ENCODE data around the gene VRK1. TPM values are rescaled to one million over a fixed set of nuclear protein-coding genes. Genes with fewer than 3 reads are reported as not detected.
"Not testable (repeated sequence)": the region's sequence is repeated elsewhere in the genome, so short reads cannot be mapped to it uniquely, and the experiment has no call there.

VRK1 gene
- total RNA-seq, 2 experiments from 2014 or later: 63.1 to 83.3 TPM

DNA sequence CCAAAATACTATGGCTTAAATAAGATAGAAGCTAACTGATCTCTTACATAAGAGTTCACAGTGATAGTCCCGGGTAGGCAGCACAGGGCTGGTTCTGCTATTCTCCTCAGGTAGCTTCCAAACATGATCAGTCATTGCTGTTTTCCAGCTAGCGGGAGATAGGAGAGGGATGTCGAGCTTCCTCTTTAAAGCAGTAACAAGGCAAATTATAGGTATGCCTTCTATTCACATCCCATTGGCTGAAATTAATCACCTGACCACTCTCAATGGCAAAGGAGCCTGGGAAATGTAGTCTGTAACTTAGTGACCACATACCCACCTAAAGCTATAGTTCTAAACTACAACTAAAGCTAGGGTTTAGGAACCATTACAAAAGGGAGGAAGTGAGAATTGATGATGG, 34.5 kb upstream of the VRK1 start:
- Mint-ChIP-seq H3K27me3 (peaks cover 9% of the 10 kb centered on the region), H3K4me3 (peak overlapping the region; percentile 43), H3K9me3 (ENCODE audit: low read depth) (no peaks in the 10 kb centered on the region), H3K36me3 (ENCODE audit: low read depth) (no peaks in the 10 kb centered on the region), H3K27ac (no peak overlapping the region), H3K4me1 (peaks cover 3% of the 10 kb centered on the region)
- ChIA-PET CTCF (interaction anchor here (0.9 to 1.2 kb wide), 4 partner anchors 21 to 196 kb away, joined by 3 read pairs; no protein-coding TSS in a partner anchor), POLR2A (interaction anchor here (0.9 kb wide), 1 partner anchor 17 kb away, joined by 3 read pairs; no protein-coding TSS in a partner anchor)
- intact Hi-C loops (cut with DNase I, micrococcal nuclease): loop anchor here (1.0 kb wide), 1 partner anchor 35 kb away; the partner anchor contains the start of gene VRK1 (in 2 of the 2)
- DNase-seq (peak; percentile 13), ATAC-seq (peak; percentile 96)

DNA sequence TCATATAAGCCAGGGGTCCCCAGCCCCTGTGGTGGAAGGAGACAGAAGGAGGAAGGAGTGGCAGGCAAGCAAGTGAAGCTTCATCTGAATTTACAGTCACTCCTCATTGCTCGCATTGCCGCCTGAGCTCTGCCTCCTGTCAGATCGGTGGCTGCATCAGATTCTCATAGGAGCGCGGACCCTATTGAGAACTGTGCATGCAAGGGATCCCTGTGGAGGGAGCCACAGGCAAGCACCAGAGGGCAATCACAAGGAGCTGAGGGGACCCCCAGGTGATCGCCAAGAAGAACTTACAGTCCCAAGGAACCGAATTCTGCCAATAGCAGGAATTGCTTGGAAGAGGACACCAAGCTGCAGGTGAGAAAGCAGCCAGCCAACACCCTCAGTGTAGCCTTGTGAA, 33.2 kb upstream of the VRK1 start:
- DNase-seq: no peak
- CTCF ChIA-PET: interaction anchor here (1.2 kb wide), 1 partner anchor 198 kb away, joined by 3 read pairs; no protein-coding TSS in a partner anchor

DNA sequence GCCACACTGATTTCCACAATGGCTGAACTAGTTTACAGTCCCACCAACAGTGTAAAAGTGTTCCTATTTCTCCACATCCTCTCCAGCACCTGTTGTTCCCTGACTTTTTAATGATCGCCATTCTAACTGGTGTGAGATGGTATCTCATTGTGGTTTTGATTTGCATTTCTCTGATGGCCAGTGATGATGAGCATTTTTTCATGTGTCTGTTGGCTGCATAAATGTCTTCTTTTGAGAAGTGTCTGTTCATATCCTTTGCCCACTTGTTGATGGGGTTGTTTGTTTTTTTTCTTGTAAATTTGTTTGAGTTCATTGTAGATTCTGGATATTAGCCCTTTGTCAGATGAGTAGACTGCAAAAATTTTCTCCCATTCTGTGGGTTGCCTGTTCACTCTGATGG, 32.0 kb upstream of the VRK1 start:
- DNase-seq; CTCF ChIA-PET; intact Hi-C loops (cut with DNase I, micrococcal nuclease); H3K4me1 Mint-ChIP-seq; POLR2A ChIA-PET; H3K36me3 Mint-ChIP-seq (ENCODE audit: low read depth); H3K9me3 Mint-ChIP-seq (ENCODE audit: low read depth); H3K27ac Mint-ChIP-seq; H3K4me3 Mint-ChIP-seq; ATAC-seq: not testable (repeated sequence)
- H3K27me3 Mint-ChIP-seq: peaks cover 16% of the 10 kb centered on the region

More for the DNA sequence above, 33.2 kb upstream of the VRK1 start:
- POLR2A ChIA-PET: no interaction called here
- no peaks in the 10 kb centered on the region for H3K9me3 Mint-ChIP-seq (ENCODE audit: low read depth)
- no peak overlapping the region for H3K27ac Mint-ChIP-seq
- peaks cover 12% of the 10 kb centered on the region for H3K27me3 Mint-ChIP-seq
- ATAC-seq: no peak
- intact Hi-C loops (cut with DNase I, micrococcal nuclease): no loop called here
- H3K4me3 Mint-ChIP-seq: no peak overlapping the region
- H3K36me3 Mint-ChIP-seq (ENCODE audit: low read depth): no peaks in the 10 kb centered on the region
- peaks cover 3% of the 10 kb centered on the region for H3K4me1 Mint-ChIP-seq

DNA sequence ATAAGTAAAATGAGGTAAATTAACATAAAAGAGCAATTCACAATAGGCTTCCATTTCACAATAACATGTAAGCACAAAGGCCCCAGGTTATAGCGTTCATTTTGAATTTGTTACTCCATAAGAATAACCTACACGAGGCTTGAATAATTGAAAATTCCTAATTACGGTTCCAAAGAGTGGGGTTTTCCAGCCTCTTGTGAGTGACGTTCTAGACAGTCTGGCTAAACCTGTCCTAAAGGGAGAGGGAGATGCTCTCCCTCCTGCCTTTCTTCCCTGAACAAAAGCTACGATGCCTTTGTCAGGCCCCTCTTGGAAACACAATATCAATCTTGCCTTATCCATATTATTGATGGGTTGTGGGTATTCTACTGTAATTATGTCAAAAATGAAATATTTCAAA, 24.3 kb upstream of the VRK1 start:
- H3K4me1 Mint-ChIP-seq: no peaks in the 10 kb centered on the region
- H3K36me3 Mint-ChIP-seq (ENCODE audit: low read depth): no peaks in the 10 kb centered on the region
- no peak overlapping the region for H3K27ac Mint-ChIP-seq
- no peaks in the 10 kb centered on the region for H3K9me3 Mint-ChIP-seq (ENCODE audit: low read depth)
- peaks cover 22% of the 10 kb centered on the region for H3K27me3 Mint-ChIP-seq
- ChIA-PET POLR2A (no interaction called here), CTCF (interaction anchor here (0.9 to 1.1 kb wide), 2 partner anchors 28 to 34 kb away, joined by 4 read pairs; no protein-coding TSS in a partner anchor)
- DNase-seq: no peak
- ATAC-seq: no peak
- H3K4me3 Mint-ChIP-seq: no peak overlapping the region
- intact Hi-C loops (cut with DNase I, micrococcal nuclease): no loop called here

DNA sequence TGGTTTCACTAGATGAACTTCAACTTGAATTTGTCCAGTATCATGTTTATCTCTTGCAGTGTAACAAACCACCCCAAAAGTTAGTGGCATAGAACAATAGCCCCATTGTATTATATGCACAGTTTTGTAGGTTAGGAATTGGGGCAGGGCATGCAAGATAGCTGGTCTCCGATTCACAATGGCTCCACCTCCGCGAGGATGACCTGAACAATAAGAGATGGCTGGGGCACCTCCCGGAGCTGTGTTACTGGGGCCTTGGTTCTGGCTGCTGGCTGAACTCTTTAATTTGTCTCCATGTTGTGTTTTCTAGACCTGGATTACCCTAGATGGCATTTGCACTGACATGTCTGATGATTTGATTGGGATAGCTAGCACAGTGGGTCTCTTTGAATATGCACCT, 20.4 kb upstream of the VRK1 start:
- Mint-ChIP-seq H3K4me1 (no peaks in the 10 kb centered on the region), H3K27me3 (peaks cover 8% of the 10 kb centered on the region), H3K27ac (no peak overlapping the region), H3K36me3 (ENCODE audit: low read depth) (no peaks in the 10 kb centered on the region), H3K9me3 (ENCODE audit: low read depth) (no peaks in the 10 kb centered on the region), H3K4me3 (no peak overlapping the region)
- ATAC-seq: no peak
- ChIA-PET POLR2A (no interaction called here), CTCF (interaction anchor here (0.5 kb wide), 1 partner anchor 1570 kb away, joined by 3 read pairs; no protein-coding TSS in a partner anchor)
- intact Hi-C loops (cut with DNase I, micrococcal nuclease): no loop called here
- DNase-seq: no peak

DNA sequence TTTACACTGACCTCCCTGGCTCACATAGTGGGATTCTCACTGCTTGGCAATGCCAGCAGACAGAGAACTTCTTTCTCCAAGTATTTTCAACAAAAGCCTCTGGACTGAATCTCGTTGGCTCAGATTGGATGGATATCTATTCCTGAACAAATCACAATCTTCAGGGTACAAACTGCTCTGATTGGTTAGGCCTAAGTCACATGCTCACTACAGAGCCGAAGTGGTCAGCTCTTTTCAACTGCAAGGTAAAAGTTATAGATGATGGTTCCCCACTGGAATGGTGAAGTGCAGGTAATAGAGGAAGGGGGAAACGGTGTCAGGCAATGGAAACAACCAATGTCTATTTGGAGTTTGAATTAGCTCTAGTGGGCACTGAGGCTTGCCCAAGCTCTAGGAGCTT, 16.7 kb upstream of the VRK1 start:
- no peak for DNase-seq
- peaks cover 11% of the 10 kb centered on the region for H3K27me3 Mint-ChIP-seq
- ChIA-PET CTCF (no interaction called here), POLR2A (no interaction called here)
- no peaks in the 10 kb centered on the region for H3K4me1 Mint-ChIP-seq
- intact Hi-C loops (cut with DNase I, micrococcal nuclease): no loop called here
- H3K9me3 Mint-ChIP-seq (ENCODE audit: low read depth): no peaks in the 10 kb centered on the region
- no peak overlapping the region for H3K4me3 Mint-ChIP-seq
- no peaks in the 10 kb centered on the region for H3K36me3 Mint-ChIP-seq (ENCODE audit: low read depth)
- ATAC-seq: no peak
- H3K27ac Mint-ChIP-seq: no peak overlapping the region

DNA sequence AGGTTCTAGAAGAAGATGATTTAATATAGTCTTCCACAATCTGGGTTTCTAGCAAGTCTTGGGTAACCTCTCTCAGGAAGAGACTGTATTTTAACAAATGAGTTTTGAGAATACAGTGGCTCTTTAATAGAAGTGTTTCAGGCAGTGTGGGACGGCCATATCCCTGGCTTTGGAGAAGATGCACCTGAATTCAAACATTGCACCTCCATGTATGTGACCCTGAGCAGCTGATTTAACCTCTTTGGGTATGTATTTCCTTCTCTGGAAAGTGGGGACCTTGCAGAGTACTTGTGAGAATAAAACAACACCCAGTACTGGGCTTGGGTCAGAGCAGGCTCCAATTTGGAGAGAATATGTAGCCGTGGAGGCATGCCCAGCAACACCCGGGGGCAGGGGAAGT, 15.8 kb upstream of the VRK1 start:
- H3K36me3 Mint-ChIP-seq (ENCODE audit: low read depth): no peaks in the 10 kb centered on the region
- ATAC-seq: no peak
- H3K27ac Mint-ChIP-seq: no peak overlapping the region
- H3K9me3 Mint-ChIP-seq (ENCODE audit: low read depth): no peaks in the 10 kb centered on the region
- DNase-seq: no peak
- intact Hi-C loops (cut with DNase I, micrococcal nuclease): no loop called here
- peaks cover 18% of the 10 kb centered on the region for H3K27me3 Mint-ChIP-seq
- ChIA-PET CTCF (no interaction called here), POLR2A (no interaction called here)
- H3K4me3 Mint-ChIP-seq: no peak overlapping the region
- H3K4me1 Mint-ChIP-seq: no peaks in the 10 kb centered on the region

DNA sequence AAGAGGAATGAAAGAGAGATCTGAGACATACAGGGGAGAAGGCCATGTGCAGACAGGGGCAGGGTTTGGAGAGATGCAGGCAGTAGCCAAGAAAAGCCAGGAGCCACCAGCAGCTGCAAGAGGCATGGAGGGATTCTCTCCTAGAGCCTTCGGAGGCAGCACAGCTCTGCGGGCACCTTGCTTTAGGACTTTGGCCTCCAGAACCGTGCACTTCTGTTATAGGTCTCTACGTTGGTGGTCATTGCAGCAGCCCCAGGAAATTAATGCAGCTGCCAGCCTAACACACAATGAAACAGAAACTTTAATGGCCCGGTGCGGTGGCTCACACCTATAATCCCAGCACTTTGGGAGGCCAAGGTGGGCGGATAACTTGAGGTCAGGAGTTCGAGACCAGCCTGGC, 14.7 kb upstream of the VRK1 start:
- Mint-ChIP-seq H3K27me3 (peaks cover 18% of the 10 kb centered on the region), H3K27ac (no peak overlapping the region), H3K9me3 (ENCODE audit: low read depth) (no peaks in the 10 kb centered on the region), H3K36me3 (ENCODE audit: low read depth) (no peaks in the 10 kb centered on the region), H3K4me1 (no peaks in the 10 kb centered on the region), H3K4me3 (no peak overlapping the region)
- no peak for ATAC-seq
- intact Hi-C loops (cut with DNase I, micrococcal nuclease): no loop called here
- POLR2A ChIA-PET: no interaction called here
- DNase-seq: no peak
- CTCF ChIA-PET: no interaction called here

DNA sequence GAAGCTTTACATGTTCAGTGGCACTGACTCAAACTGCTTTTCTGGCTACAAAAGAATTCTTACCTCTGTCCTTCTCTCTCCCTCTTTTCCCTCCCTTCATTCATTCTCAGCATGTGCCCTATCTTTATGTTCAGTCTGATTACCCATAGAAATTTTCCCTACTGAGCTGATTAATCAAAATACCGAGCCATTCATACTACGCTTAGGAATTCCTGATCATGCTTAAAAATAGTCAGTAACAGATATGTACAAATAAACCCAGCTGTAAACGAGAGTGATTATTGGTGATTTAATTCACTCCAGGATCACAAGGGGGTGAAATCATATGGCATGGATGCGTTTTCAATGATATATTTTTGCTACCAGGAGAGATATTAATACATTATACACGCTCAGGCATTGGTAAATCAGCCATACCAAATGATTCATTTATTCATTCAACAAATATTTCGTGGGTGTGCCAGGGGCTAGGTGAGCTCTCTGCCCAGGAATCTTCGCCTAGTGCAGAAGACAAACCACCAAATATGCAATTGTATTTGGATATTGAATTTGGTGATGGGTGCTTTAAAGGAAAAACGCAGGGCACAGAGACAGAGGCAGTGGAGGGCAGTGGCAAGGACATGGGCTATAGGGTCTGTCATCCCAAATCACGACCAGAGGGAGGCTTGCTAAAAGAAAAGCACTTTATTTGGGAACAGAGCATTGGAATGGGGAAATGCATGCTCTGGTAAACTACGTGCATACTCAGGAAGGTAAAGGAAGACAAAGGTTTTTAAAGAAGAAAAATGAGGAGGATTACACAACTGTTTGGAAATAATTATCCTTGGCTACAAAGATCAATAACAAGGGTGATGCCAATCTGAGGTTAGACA, 13.9 kb upstream of the VRK1 start:
- intact Hi-C loops (cut with DNase I, micrococcal nuclease): no loop called here
- Mint-ChIP-seq H3K4me3 (no peak overlapping the region), H3K9me3 (ENCODE audit: low read depth) (no peaks in the 10 kb centered on the region), H3K27ac (no peak overlapping the region), H3K36me3 (ENCODE audit: low read depth) (no peaks in the 10 kb centered on the region), H3K4me1 (no peaks in the 10 kb centered on the region), H3K27me3 (peaks cover 15% of the 10 kb centered on the region)
- CTCF ChIA-PET: interaction anchor here (0.6 kb wide), 1 partner anchor 486 kb away, joined by 4 read pairs; no protein-coding TSS in a partner anchor
- ATAC-seq (no peak), DNase-seq (no peak)
- POLR2A ChIA-PET: no interaction called here

DNA sequence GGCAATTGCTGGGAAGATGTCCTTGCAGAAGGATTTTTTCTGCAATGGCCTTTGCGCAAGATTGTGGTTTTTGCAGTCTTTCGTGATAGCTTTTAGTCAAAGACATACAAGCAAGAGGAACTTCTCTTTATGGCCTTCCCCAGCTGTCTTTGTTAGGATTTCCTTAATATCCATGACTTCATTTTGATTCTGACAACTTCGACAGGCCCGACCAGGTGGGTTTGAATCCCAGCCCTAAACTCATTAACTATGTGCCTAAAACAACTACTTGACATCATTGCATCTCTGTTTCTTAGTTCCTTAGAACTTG, 13.3 kb upstream of the VRK1 start:
- ChIA-PET CTCF (no interaction called here), POLR2A (no interaction called here)
- Mint-ChIP-seq H3K27ac (no peak overlapping the region), H3K4me1 (no peaks in the 10 kb centered on the region), H3K9me3 (ENCODE audit: low read depth) (no peaks in the 10 kb centered on the region), H3K4me3 (no peak overlapping the region), H3K27me3 (peaks cover 15% of the 10 kb centered on the region), H3K36me3 (ENCODE audit: low read depth) (no peaks in the 10 kb centered on the region)
- intact Hi-C loops (cut with DNase I, micrococcal nuclease): no loop called here
- DNase-seq: no peak
- ATAC-seq: no peak

DNA sequence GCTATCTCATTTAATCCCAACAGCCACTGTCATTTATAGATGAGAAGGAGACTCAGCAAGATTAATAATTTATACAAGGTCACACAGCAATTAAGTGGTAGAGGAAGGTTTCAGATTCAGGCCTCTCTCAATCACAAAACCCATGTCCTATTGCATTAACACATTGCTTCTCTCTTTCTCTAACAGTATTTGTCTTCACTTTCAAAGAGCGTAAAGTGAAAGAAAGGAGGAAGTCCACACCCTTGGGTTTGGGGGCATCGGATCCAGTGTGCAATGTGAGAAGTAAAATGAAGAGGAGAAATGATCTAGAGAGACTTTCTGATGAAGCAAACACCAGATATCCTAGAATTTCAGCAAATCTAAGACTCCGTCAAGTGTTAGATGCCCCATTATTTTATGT, 7.0 kb upstream of the VRK1 start:
- ChIA-PET POLR2A (no interaction called here), CTCF (no interaction called here)
- Mint-ChIP-seq H3K4me3 (no peak overlapping the region), H3K27ac (no peak overlapping the region), H3K4me1 (no peaks in the 10 kb centered on the region), H3K9me3 (ENCODE audit: low read depth) (no peaks in the 10 kb centered on the region), H3K36me3 (ENCODE audit: low read depth) (no peaks in the 10 kb centered on the region), H3K27me3 (peaks cover 18% of the 10 kb centered on the region)
- DNase-seq: no peak
- ATAC-seq: no peak
- intact Hi-C loops (cut with DNase I, micrococcal nuclease): no loop called here

DNA sequence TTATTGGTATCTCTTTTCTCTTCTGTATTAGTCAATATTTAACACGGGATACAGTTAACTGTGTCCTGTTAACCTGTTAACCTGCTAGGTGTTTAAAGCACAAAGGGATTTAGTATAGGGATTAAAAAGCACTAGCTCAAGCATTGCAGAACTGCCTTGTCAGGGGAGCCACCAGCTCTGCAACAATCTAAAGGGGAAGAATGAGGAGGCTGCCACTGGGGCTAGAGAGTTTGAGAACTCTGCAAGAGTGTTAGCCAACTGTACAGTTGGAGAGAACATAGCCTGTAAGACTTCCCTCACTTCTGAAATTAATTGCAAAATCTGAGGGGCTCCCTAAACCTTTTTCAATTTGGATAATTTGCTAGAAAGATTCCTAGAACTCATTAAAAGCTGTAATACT, 6.5 kb upstream of the VRK1 start:
- no peak overlapping the region for H3K27ac Mint-ChIP-seq
- intact Hi-C loops (cut with DNase I, micrococcal nuclease): loop anchor here in 1 of 2 experiments (1.0 kb wide), 1 partner anchor 19 kb away; no protein-coding TSS in a partner anchor
- no peaks in the 10 kb centered on the region for H3K4me1 Mint-ChIP-seq
- no peak overlapping the region for H3K4me3 Mint-ChIP-seq
- DNase-seq: no peak
- ATAC-seq: no peak
- POLR2A ChIA-PET: no interaction called here
- CTCF ChIA-PET: no interaction called here
- H3K27me3 Mint-ChIP-seq: peaks cover 14% of the 10 kb centered on the region
- no peaks in the 10 kb centered on the region for H3K9me3 Mint-ChIP-seq (ENCODE audit: low read depth)
- H3K36me3 Mint-ChIP-seq (ENCODE audit: low read depth): no peaks in the 10 kb centered on the region

Measured in activated CD4-positive, alpha-beta T cell treated with anti-CD3 and anti-CD28 coated beads for 36 hours (primary cell).